ENCODE data around the gene RGR. TPM values are rescaled to one million over a fixed set of nuclear protein-coding genes. Genes with fewer than 3 reads are reported as not detected.

RGR gene
- total RNA-seq, 1 experiment from 2014 or later = not detected

DNA sequence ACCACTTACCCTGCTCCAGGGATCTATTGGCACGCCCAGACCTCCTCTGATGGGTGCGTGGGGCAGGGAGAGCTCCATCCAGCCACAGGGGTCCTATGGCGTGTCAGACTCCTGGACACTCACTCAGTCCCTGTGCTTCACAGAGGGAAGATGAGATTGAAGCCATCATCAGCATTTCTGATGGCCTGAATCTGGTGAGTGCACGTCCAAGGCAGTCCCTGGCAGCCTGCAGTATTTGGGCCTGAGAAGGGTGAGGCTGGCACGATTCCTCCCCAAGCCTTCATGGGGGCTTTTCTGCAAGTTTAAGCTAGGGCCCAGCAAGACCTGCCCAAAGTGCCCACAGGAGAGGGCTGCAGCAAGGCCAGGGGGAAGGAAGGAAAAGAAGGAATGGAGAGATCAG, 47.2 kb upstream of the RGR start:
- no peak overlapping the region for H3K4me3 ChIP-seq (ENCODE audit: low read length)
- POLR2A ChIA-PET (ENCODE audit: unreplicated experiment) = no interaction called here
- no peaks in the 10 kb centered on the region for H3K4me1 ChIP-seq (ENCODE audit: insufficient read depth, low read length)
- H3K4me2 ChIP-seq (ENCODE audit: low read length) = no peak overlapping the region
- peaks cover 76% of the 10 kb centered on the region for H3K27me3 ChIP-seq (ENCODE audit: low read length)
- DNase-seq (no peak), ATAC-seq (no peak)
- no peaks in the 10 kb centered on the region for H3F3A ChIP-seq (ENCODE audit: low read length, unreplicated experiment)
- no peak overlapping the region for H3K9ac ChIP-seq (ENCODE audit: low read length)
- H3K9me3 ChIP-seq (ENCODE audit: low read length) = no peaks in the 10 kb centered on the region
- no TSS peak for BruUV-seq (replicated peaks)
- no peaks in the 10 kb centered on the region for H3K9me2 ChIP-seq (replicated peaks; ENCODE audit: low read length)
- no peaks in the 10 kb centered on the region for H4K20me1 ChIP-seq (ENCODE audit: low read length)
- CTCF ChIA-PET = no interaction called here
- intact Hi-C loops (cut with micrococcal nuclease) = no loop called here
- H2AFZ ChIP-seq (ENCODE audit: low read length) = no peak overlapping the region
- no peak overlapping the region for H3K27ac ChIP-seq (ENCODE audit: low read length)
- TF ChIP-seq EZH2 (IDR thresholded peaks at IDR 0.05; ENCODE audit: low read length, unreplicated experiment) = no peak
- no peak for TF ChIP-seq CTCF (conservative IDR thresholded peaks at IDR 0.05; ENCODE audit: low read depth, low read length)
- TF ChIP-seq EZH2phosphoT487 (IDR thresholded peaks at IDR 0.05; ENCODE audit: borderline replicate concordance, low read length) = no peak
- H3K79me2 ChIP-seq (ENCODE audit: low read length) = no peaks in the 10 kb centered on the region
- H3K36me3 ChIP-seq (ENCODE audit: low read depth, low read length) = no peaks in the 10 kb centered on the region

GRCh38 chr10:84198206-84198915, 46.5 kb upstream of the RGR start:
- Histone ChIP-seq H3K4me1 (ENCODE audit: insufficient read depth, low read length) (no peaks in the 10 kb centered on the region), H3F3A (ENCODE audit: low read length, unreplicated experiment) (no peaks in the 10 kb centered on the region), H3K79me2 (ENCODE audit: low read length) (no peaks in the 10 kb centered on the region), H2AFZ (ENCODE audit: low read length) (no peak overlapping the region), H3K9me2 (replicated peaks; ENCODE audit: low read length) (no peaks in the 10 kb centered on the region), H3K27me3 (ENCODE audit: low read length) (peaks cover 69% of the 10 kb centered on the region), H3K36me3 (ENCODE audit: low read depth, low read length) (no peaks in the 10 kb centered on the region), H3K4me2 (ENCODE audit: low read length) (no peak overlapping the region), H3K9ac (ENCODE audit: low read length) (no peak overlapping the region), H3K9me3 (ENCODE audit: low read length) (no peaks in the 10 kb centered on the region), H4K20me1 (ENCODE audit: low read length) (no peaks in the 10 kb centered on the region), H3K4me3 (ENCODE audit: low read length) (no peak overlapping the region), H3K27ac (ENCODE audit: low read length) (no peak overlapping the region)
- DNase-seq = no peak
- intact Hi-C loops (cut with micrococcal nuclease) = no loop called here
- ChIA-PET POLR2A (ENCODE audit: unreplicated experiment) (no interaction called here), CTCF (no interaction called here)
- ATAC-seq = no peak
- no TSS peak for BruUV-seq (replicated peaks)
- no peak for TF ChIP-seq EZH2phosphoT487 (IDR thresholded peaks at IDR 0.05; ENCODE audit: borderline replicate concordance, low read length)

DNA sequence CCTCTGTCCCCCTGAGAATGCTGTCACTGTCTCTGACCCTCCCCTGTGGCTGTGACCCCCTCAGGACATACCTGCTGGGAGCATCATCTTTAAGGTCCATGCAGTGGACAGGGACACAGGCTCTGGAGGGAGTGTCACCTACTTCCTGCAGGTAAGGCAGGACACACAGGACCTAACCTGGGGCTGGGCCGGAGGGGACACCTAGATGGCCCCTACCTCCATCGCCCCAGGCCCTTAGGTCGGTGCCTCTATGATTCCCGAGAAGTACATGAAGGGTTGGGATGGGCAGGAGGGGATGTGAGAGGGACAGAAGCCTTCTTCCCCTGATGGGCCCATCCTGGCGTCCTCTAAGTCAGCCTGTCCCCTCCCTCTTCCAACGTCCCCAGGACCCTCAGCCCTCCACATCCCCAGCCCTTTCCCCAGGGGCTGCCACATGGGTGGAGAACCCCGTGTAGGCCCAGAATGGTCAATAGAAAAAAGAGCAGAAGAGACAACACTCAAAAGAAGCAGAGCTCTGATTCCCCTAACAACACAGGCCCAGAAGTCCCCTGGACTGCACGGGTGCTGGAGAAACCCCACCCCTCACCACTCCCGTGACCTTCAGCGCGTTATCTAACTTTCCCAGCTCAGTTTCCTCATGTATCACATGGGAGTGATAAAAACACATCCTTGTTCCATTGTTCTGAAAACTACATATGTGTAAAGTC, 44.2 kb upstream of the RGR start:
- Histone ChIP-seq H3K79me2 (ENCODE audit: low read length) (no peaks in the 10 kb centered on the region), H3K36me3 (ENCODE audit: low read depth, low read length) (no peaks in the 10 kb centered on the region), H3K4me1 (ENCODE audit: insufficient read depth, low read length) (no peaks in the 10 kb centered on the region), H3K27ac (ENCODE audit: low read length) (no peak overlapping the region), H3K4me3 (ENCODE audit: low read length) (no peak overlapping the region), H3K9me2 (replicated peaks; ENCODE audit: low read length) (no peaks in the 10 kb centered on the region), H3F3A (ENCODE audit: low read length, unreplicated experiment) (no peaks in the 10 kb centered on the region), H3K27me3 (ENCODE audit: low read length) (peaks cover 47% of the 10 kb centered on the region), H3K9me3 (ENCODE audit: low read length) (no peaks in the 10 kb centered on the region), H2AFZ (ENCODE audit: low read length) (no peak overlapping the region), H3K9ac (ENCODE audit: low read length) (no peak overlapping the region), H4K20me1 (ENCODE audit: low read length) (no peaks in the 10 kb centered on the region), H3K4me2 (ENCODE audit: low read length) (no peak overlapping the region)
- no TSS peak for BruUV-seq (replicated peaks)
- DNase-seq (no peak), ATAC-seq (no peak)
- CTCF ChIA-PET = no interaction called here
- POLR2A ChIA-PET (ENCODE audit: unreplicated experiment) = no interaction called here
- intact Hi-C loops (cut with micrococcal nuclease) = no loop called here
- TF ChIP-seq EZH2 (IDR thresholded peaks at IDR 0.05; ENCODE audit: low read length, unreplicated experiment) (no peak), EZH2phosphoT487 (IDR thresholded peaks at IDR 0.05; ENCODE audit: borderline replicate concordance, low read length) (no peak), CTCF (conservative IDR thresholded peaks at IDR 0.05; ENCODE audit: low read depth, low read length) (no peak)

Measured in PC-3 (cell line).